NCI-H345 treated with DMSO at 0.1 percent for 48 hours (cell line): ENCODE results near the gene HDAC3.

ENCODE experiments used
- DNase-seq: peaks from one replicate; lab custom pipeline; 2025; ENCODE audit not compliant: unreplicated experiment; lab: John Stamatoyannopoulos, UW

The HDAC3 gene

DNA sequence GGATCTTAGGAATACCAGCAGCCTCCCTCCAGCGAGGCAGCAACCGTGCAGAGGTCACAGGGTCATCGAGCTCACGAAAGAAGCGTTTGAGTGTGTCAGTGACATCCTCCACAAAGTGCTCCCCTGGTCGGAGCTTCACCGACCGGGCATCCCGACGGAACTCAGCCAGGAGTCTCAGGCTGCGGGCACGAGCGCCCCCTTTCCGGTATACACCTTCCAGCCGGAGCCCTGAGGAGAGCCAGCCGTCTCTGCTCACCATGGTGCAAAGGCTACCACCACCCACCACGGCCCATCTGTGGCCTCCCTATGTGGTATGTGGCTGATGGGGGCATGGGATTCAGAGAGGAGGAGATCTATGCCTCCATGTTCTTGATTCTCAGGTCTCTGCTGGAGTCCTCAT, 25.4 kb upstream of the HDAC3 start:
- no peak for DNase-seq

DNA sequence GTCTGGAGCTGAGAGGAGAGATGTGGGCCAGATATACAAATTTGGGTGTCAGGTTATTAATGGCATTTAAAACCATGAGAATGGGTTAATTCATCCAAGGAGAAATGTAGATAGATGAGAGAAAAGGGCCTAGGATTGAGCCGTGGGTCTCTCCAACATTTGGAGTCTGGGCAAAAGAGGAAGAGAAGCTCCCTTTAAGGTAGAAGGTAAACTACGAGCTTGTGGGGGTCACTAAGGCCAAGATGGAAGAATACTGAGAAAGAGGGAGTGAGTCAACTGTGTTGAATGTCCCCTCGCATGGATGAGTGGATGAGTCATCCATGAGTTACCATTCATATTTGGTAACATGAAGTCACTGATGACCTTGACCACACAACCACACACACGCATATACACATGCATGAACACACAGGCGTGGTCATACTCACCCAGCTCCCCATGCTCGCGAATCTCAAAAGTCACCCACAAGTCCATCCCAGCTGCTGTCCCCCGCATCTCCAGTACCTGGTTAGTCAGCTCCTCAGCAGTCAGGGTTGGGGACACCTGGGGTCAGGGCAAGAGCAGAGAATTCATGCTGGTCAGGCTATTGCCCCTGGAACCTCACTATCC, 21.4 kb upstream of the HDAC3 start:
- DNase-seq, result no peak

DNA sequence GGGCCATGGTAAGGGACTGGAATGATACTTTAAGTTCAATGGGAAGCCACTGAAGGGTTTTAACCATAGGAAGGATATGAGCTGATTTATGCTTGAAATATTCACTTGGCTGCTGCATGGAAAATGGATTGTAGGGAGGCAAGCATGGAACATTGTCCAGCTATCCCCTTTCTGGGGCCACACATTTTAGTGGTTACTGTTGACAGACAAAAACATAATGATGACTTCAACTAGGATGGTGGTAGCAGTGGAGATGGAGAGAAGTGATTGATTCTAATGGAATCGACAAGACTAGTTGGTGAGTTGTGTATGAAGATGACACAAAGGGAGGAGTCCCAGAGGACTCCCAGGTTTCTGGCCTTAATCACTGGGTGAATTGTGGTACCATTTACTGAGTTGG, 20.8 kb upstream of the HDAC3 start:
- DNase-seq, result no peak

DNA sequence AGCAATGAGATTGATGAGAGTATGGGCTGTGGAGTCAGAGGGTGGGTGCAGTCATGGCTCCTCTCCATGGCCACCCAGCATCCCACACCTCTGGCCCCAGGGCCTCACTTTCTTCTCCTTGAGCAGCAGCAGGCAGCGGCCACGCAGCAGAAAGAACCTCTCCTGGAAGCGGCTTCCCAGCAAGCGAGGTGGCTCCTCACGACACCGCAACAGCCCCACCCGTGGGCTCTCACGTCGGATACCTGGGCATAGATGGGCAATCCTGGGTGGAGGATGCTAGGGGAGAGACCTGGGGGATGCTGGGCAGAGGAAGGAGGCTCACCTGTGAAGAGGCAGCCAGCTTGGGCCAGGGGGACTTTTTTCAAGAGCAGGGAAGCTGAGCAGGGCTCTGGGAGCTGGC, 19.7 kb upstream of the HDAC3 start:
- DNase-seq, result no peak

DNA sequence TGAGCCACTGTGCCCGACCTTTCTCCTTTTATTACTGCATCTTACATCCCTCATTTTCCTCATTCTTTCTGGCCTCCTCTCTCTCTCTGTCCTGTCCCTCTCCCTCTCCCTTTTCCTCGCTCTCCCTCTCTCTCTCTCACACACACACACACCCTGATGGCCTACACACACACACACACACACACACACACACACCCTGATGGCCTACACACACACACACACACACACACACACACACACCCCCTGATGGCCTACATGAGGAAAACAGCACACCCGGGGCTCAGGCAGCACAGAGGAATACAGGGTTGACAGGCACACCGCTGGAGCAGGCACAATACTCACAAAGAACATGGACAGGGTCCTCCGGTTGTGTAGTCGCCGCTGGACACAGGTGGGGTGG, 18.4 kb upstream of the HDAC3 start:
- DNase-seq, result no peak

DNA sequence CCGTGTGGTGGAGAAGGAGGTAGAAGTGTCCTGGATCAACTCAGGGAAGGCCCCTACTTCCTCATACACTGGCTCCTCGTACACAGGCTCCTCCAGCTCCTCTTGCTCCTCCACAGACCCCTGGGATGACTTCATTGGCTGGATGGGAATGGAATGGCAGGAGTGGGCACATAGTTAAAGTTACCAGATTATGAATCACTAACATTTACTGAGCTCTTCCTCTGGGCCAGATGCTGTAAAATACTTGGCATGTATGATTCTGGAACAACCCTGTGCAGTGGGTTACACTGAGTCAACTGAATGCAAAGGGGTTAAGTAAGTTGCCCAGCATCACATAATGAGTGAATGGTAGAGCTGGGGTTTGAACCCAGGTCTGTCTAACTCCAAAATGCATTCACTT, 17.6 kb upstream of the HDAC3 start:
- DNase-seq, result no peak

DNA sequence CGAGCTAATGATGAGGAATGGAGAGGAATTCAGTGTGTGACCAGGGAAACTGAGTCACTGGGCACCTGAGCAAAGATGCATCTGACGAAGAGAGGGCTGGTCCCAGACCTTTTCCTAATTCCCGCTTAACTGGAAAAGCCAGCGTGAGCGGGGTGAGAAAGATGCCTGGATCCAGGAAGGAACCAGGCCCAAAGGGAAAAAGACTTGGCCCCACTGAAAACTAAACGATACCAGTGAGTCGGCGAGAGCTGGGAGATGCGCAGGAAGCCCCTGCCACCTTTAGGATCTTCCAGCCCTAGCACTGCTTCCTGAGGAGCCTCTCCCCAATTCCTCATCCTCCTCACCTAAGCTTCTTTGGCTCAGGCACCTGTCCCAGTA, 15.1 kb upstream of the HDAC3 start:
- DNase-seq, result no peak

DNA sequence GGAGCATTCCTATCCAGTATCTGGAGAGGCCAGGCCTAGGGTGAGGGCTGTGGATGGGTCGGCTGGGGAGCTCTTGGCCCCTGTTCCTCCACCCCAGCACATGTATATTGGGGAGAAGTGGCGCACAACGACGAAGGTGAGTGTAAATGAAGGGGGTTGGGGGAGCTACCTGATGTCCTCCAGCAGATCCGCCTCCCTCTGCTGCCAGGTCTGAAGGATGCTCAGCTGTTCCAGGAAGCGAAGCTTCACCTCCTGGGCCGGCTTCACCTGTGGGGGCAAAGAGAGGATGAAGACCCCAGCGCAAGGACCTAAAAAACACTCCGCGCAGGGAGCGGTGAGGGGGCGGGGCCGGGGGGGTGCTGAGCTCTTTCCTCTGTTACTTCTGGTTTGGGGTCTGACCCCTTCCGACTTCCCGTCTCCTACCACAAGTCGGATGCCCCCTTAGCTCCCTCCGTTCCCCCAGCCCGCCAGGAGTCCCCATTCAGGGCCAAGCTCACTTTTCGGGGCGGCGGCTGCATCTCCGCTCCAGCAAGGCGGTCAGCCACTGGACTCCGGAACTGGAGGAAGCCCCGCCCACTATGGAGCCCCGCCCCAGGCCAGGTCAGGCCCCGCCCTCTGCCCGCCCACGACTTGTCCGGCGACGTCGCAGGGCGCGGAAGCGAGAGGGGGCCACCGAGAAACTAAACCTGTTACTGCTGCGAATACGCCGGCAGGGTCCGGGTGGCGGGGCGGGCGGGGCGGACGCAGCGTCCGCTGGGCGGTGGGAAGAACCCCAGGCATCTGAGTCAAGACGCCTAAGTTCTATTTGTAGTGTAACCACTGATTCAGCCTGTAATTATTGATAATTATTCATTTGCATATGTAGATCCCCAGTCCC, 14.4 kb upstream of the HDAC3 start, which contains the start of gene FCHSD1:
Gene FCHSD1 (minus strand): TSS at position 568 of the 877 bp plus-strand sequence. CDS start 50 bp downstream, at position 518.
- peak; percentile 29 for DNase-seq

DNA sequence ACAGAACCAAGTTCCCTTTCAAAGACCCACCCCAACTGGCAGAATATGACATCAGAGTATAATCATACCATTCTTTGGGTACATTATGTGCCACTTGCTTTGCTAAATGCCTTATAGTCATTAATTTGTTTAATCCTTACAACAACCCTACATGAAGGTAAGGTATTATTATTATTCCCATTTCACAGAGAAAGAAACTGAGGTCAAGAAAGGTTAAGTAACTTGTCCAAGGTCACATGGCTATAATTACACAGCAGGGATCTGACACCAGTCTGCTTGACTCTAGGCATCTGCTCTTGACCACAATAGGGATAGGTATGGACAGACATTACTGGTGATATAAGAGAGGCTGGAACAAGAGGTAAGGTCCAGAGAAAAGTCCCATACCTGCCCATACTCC, 13.3 kb upstream of the HDAC3 start:
- no peak for DNase-seq

DNA sequence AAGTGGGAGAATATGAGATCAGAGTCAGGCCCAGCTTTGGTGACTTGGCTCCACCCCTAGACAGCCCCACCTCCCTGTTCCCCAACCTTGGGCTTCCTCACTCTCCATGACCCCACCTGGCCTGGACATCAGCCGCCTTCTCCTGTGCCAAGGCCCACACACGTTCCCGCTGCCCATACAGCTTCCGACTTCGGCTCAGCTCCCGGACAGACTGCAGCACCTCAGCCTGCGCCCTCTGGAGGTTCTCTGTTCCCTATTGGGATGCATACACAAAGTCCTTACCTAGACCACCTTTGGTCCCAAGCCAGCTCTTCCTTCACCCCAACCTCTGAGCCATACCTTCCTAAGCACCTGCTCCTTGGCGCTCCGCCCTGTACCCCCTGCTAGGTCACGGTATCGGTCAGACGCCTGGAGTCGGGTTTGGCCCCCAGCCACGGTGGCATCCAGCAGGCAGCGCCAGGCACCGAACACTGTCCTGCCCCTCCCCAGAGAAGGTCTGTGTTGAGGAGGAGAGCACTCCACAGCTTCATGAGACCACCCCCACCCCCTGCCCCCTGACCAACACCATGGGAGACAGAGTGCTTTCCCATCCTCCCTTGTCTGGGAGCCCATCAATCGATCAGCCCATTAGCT, 12.5 kb upstream of the HDAC3 start:
- DNase-seq, result no peak

DNA sequence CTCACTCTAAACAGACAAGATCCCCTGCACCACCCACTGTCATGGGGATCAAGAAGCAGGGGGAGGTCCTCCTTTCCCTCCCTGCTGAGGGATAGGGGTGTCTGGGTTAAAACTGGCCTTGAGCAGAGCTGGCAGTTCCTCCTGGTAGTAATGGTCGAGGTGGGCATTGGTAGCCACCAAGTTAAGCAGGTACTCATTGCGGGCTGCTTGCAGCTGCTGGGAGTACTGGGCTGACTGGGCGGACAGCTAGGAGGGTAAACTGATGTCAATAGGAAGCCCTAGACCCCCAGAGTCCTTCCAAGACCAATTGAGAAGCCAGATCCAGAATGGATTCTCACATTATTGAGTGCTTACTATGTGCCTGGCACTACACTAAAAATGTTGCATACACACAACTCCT, 11.2 kb upstream of the HDAC3 start:
- DNase-seq, result no peak

DNA sequence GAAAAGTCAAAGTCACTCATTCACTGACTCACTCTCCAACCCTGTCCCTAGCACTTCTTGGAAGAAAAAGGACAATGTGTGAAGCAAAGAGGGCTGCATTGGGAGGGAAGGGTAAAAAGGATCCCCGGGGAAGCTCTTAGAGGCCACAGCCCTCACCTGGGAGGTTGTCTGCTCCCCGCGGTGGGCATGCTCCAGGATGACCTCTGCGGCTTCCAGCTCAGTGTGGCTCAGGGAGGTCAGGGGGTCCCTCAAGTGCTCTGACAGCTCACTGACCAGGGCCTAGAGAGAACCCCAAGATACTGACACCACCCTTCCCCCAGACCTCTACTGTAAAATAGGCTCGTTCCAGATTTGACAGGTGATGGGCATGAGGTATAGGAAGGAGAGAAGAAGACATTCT, 10.6 kb upstream of the HDAC3 start:
- no peak for DNase-seq

DNA sequence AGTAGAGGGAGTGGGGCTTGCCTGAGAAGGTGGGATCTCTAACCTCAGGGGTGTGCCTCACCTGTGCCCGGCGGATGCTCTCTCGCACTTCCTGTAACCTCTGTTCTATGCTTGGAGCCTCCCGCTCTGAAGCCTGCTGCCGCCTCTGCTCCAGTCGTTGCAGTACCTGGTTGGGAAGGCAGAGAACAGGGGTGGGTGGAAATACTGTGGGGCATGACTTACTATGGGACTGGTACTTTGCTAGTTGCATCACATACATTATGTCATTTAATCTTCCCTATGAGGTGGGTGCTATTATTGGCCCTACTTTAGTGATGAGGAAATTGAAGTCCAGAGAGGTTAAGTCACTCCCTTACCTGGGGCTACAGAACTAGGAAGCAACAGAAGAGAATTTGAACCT, 9.4 kb upstream of the HDAC3 start:
- DNase-seq, result no peak

DNA sequence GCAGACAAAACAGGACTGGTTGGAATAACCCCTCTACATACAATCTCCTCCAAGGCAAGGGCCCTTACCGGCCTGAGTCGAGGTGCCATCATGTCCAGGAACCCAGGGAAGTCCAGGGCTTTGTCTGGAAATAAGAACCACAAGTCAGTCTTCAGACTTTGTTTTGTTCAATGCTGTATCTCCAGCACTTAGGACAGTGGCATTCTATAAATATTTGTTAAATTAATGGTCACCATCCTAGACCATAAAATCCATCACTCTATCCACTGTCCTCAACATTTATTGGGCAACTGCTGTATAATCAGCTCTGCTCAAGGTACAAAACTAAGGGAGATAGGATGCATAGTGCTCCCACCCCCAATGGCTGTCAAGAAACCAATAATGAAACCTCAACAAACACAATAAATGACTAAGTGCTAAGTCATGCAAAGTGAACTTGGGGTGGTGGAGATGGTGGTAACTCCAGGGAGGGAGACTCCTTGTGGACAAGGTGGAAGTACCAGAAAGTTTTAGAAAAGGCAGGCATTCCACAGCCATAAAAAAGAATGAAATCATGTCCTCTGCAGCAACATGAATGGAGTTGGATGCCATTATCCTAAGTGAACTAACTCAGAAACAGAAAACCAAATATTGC, 5.1 kb upstream of the HDAC3 start:
- DNase-seq, result no peak

DNA sequence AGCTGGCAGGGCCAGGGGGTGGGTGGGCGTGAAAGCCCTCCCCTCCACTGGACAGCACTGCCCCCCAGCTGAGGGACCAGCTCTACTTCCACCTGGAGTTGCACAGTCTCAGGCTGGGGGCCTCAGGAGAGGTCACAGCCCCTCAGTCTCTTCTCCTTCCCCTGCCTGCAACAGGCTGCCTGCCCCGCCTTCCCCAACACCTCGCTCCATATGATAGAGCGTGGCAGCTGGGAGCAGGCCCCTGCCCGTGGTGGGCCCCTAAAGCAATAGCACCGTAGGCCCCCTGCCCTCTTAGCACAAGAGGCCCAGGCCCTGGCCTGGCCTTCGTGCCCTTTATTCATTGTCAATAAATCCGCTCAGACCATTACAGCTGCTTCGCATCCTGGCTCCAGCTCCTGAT, 4.0 kb upstream of the HDAC3 start:
- DNase-seq, result no peak

DNA sequence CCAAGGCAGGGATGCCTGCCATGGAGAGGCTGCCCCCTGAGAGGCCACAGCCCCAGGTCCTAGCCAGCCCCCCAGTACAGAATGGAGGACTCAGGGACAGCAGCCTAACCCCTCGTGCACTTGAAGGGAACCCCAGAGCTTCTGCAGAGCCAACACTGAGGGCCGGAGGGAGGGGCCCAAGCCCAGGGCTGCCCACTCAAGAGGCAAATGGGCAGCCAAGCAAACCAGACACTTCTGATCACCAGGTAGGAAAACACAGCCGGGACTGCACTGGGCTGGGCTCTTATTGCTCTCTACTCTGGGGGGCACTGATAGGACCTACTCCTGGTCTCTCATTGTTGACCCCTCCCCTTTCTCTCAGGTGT, 3.4 kb upstream of the HDAC3 start:
- DNase-seq, result no peak

DNA sequence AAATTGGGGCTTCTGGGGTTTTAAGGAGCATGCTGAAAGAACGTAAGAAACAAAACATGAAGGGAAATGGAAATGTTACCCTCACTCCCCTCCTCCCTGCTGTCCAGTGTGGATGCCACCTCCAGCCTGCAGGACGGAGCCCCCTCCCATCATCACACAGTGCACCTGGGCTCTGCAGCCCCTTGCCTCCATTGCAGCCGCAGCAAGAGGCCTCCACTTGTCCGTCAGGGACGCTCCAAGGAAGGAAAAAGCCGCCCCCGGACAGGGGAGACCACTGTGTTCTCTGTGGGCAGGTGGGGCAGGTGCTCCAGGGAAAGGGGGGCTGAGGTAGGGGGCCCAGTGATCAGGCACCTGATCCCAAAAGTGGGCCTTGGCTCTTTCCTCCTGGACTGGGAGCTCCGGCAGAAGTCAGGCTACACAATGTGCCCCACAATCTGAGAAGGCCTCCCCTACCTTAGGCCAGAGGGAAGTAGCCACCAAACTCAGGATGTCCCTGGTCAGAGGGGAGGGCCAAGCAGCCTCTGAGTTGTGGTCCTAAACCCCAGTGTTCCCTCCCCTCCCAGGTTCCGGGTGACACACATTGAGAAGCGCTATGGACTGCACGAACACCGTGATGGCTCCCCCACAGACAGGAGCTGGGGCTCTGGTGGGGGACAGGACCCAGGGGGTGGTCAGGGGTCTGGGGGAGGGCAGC, 2.9 kb upstream of the HDAC3 start:
- no peak for DNase-seq

DNA sequence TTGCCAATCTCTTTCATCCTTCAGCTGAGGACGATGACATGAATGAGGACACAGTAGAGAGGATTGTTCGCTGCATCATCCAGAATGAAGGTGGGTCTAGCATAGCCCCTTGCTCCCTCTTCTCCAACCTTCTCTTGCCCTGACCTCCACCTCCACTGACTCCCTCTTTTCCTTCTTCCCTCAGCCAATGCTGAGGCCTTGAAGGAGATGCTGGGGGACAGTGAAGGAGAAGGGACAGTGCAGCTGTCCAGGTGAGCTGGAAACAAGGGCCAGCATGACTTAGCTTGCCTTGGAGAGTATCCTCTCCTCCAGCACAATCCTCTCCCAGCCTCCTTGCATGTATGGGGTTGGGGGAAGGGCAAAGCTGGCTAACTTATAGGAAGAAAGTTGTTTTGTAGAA, 2.1 kb upstream of the HDAC3 start:
- no peak for DNase-seq

DNA sequence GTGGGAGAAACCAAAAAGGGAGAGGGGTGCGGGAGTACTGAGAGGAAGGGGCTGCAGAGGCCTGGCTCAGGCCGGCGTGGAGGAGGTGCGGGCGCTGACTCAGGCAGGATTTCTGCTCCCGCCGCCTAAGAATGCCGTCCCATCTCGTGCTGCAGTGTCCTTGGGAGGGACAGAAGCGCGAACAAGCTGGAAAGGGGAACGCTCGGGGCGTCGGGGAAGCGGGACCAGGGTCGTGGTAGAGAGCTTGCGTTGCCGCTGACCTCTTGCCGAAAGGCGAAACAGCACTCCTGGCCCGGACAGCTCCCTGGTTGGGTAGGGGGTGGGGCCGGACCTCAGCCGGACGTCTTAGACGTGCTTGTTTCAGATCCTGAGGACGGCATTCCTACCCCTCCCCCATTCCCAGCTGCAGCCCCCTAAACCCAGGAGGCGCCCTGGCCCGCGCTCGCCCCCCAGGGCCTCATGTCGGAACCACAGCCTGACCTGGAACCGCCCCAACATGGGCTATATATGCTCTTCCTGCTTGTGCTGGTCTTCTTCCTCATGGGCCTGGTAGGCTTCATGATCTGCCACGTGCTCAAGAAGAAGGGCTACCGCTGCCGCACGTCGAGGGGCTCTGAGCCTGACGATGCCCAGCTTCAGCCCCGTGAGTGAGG, 1.2 kb upstream of the HDAC3 start:
- no peak for DNase-seq

DNA sequence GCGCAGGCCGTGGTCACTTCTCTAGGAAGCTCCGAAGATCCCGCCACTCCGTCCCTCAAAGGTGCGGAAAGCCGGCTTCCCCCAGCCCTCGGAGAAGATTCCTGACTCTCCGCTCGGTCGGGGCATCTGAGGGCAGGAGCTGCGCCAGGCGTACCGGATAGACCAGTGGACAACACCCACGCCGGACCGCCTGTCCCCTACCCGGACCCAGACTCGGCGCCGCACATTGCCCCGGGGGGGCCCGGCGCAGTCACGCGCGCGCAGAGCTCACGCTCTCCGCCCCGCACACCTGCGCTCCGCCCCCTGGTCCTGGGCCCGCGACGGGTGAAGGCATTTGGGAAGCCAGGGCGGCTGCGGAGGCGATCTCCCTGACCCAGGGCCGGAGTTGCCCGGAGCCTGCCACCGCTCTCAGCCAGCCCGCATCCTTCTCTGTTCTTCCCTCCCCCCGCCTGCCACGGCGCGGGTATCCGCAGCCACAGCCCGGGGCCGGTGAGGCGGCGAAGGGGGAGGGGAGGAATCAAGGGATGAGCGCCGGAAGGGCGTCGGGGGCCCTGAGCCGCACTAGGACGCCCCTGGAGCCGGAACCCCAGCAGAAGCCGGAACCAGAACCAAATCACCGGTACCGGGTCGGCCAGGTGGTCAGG, 596 bp upstream of the HDAC3 start:
- DNase-seq, result peak; percentile 36
